ENCODE measurements around the gene IMMP2L. TPM values are rescaled to one million over a fixed set of nuclear protein-coding genes. Genes with fewer than 3 reads are reported as not detected.

Gene IMMP2L
- total and polyA plus RNA-seq, 2 of the 4 experiments (the other 2 are of a cell fraction), result 5.8 to 9.3 TPM

DNA sequence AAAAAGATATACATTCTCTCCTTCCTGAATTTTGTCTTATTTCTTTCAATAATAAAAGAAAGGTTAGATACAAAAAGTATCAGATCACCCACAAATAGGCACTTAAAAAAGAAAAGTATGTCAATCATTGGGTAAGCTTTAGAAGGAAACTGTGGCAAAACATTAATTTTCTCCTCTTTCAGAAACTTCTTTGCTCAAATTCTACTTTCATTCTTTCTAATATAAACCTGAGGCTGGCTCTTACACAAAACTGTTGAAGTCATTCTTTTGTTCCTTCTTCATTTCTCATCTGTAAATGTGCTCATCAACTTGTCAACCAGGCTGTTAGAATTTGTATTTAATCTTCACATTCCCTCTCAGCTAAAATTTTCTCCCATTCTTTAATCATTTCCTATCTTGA lies 346.7 kb downstream of the IMMP2L start:
- CTCF ChIA-PET, result no interaction called here
- H4K91ac ChIP-seq (ENCODE audit: insufficient read depth, low read depth, low read length), result no peak overlapping the region
- H3K4ac ChIP-seq (ENCODE audit: low read depth, low read length), result no peak overlapping the region
- H3K14ac ChIP-seq (replicated peaks; ENCODE audit: low read depth, low read length), result no peak overlapping the region
- POLR2A ChIA-PET (ENCODE audit: unreplicated experiment), result no interaction called here
- no peak overlapping the region for H2BK120ac ChIP-seq (ENCODE audit: low read depth, low read length)
- intact Hi-C loops (cut with micrococcal nuclease), result no loop called here
- H3K4me2 ChIP-seq (ENCODE audit: low read depth, low read length), result no peak overlapping the region
- no peaks in the 10 kb centered on the region for H3K9me1 ChIP-seq (ENCODE audit: insufficient read depth, low read length)
- no peak overlapping the region for H3K9ac ChIP-seq (ENCODE audit: low read depth, low read length)
- no peak overlapping the region for H2BK20ac ChIP-seq (ENCODE audit: low read depth, low read length)
- no peak overlapping the region for H3K18ac ChIP-seq (ENCODE audit: low read depth, low read length)
- H3K4me3 ChIP-seq (ENCODE audit: insufficient read depth, low read depth, low read length), result no peak overlapping the region
- DNase-seq (no peak), ATAC-seq (ENCODE audit: low read depth) (no peak)
- H2BK5ac ChIP-seq (ENCODE audit: low read depth, low read length, poor library complexity, severe bottlenecking), result no peak overlapping the region
- no peak overlapping the region for H3K56ac ChIP-seq (ENCODE audit: extremely low read depth, insufficient read depth, low read length)
- H3K9me3 ChIP-seq (ENCODE audit: control insufficient read depth, insufficient read depth, low read length), result no peaks in the 10 kb centered on the region
- no peak overlapping the region for H2AK5ac ChIP-seq (ENCODE audit: low read depth, low read length)
- no peak for TF ChIP-seq RCOR1 (IDR thresholded peaks at IDR 0.05; ENCODE audit: insufficient replicate concordance, low read length)
- BruUV-seq (replicated peaks), result no TSS peak
- no peaks in the 10 kb centered on the region for H3K36me3 ChIP-seq (ENCODE audit: control insufficient read depth, insufficient read depth, low read length)
- no peak overlapping the region for H2BK15ac ChIP-seq (ENCODE audit: low read depth, low read length)
- no peak overlapping the region for H2AFZ ChIP-seq (replicated peaks; ENCODE audit: low read length, poor library complexity)
- no peaks in the 10 kb centered on the region for H4K20me1 ChIP-seq (ENCODE audit: insufficient read depth, low read length)
- H3K27me3 ChIP-seq (ENCODE audit: control insufficient read depth, insufficient read depth, low read length), result no peaks in the 10 kb centered on the region
- no peak overlapping the region for H4K5ac ChIP-seq (ENCODE audit: low read depth, low read length)
- H3K4me1 ChIP-seq (ENCODE audit: control insufficient read depth, insufficient read depth, low read length), result no peaks in the 10 kb centered on the region
- H2AK9ac ChIP-seq (replicated peaks; ENCODE audit: low read depth, low read length, poor library complexity), result no peak overlapping the region
- no peaks in the 10 kb centered on the region; a peak in 1 of 4 replicates for H3K79me1 ChIP-seq (ENCODE audit: low read depth in 1 of 2, low read length in 2 of 2)
- H3K23ac ChIP-seq (ENCODE audit: low read depth, low read length), result no peak overlapping the region
- no peak overlapping the region for H4K8ac ChIP-seq (ENCODE audit: low read depth in 2 of 2, low read length in 2 of 2)
- no peak overlapping the region for H3K27ac ChIP-seq (ENCODE audit: insufficient read depth, low read length)
- in situ Hi-C loops (cut with MboI; ENCODE audit: low sequenced_read_pairs), result no loop called here
- dilution Hi-C loops (cut with HindIII; ENCODE audit: low sequenced_read_pairs, unreplicated experiment), result no loop called here
